WERI-Rb-1 (cell line): Measurements from ENCODE around the gene RETREG3.
A peak's percentile ranks its signal among the peaks of the same experiment; 100 is the strongest.

Experiments used
- DNase-seq: peaks from one replicate; pipeline ENCODE4 v3.0.0-alpha.2; 2020
- H3K27ac ChIP-seq: fragments of 250-450 bp; sonication (Bioruptor Pico); 2 replicates; pipeline ENCODE4 v1.5.1; 2020; ENCODE audit warnings: mild to moderate bottlenecking, moderate library complexity
- H3K27me3 ChIP-seq: fragments of 250-450 bp; sonication (Bioruptor Pico); 2 replicates; pipeline ENCODE4 v1.5.1; 2021; ENCODE audit warnings: mild to moderate bottlenecking, low read depth, moderate library complexity; ENCODE audit not compliant: insufficient read depth, severe bottlenecking
- H3K36me3 ChIP-seq: fragments of 250-450 bp; sonication (Bioruptor Pico); 2 replicates; pipeline ENCODE4 v1.5.1; 2020; ENCODE audit warnings: mild to moderate bottlenecking, moderate library complexity
- H3K4me3 ChIP-seq: 2 replicates; pipeline ENCODE4 v1.5.1; 2011; ENCODE audit warnings: low read depth, mild to moderate bottlenecking, control low read depth, low read length
- H3K9me3 ChIP-seq: fragments of 250-450 bp; sonication (Bioruptor Pico); 2 replicates; pipeline ENCODE4 v1.5.1; 2021; ENCODE audit warnings: mild to moderate bottlenecking, moderate library complexity; ENCODE audit not compliant: severe bottlenecking
- TF ChIP-seq, protein P1 (sequence below): IDR thresholded peaks from 2 replicates; pipeline ENCODE4 v1.5.1; 2011; ENCODE audit warnings: low read depth, mild to moderate bottlenecking, control low read depth, inconsistent platforms, low read length

RETREG3 gene, protein sequence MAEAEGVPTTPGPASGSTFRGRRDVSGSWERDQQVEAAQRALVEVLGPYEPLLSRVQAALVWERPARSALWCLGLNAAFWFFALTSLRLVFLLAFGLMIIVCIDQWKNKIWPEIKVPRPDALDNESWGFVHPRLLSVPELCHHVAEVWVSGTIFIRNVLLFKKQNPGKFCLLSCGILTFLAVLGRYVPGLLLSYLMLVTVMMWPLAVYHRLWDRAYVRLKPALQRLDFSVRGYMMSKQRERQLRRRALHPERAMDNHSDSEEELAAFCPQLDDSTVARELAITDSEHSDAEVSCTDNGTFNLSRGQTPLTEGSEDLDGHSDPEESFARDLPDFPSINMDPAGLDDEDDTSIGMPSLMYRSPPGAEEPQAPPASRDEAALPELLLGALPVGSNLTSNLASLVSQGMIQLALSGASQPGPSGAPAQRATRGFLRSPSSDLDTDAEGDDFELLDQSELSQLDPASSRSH

DNA sequence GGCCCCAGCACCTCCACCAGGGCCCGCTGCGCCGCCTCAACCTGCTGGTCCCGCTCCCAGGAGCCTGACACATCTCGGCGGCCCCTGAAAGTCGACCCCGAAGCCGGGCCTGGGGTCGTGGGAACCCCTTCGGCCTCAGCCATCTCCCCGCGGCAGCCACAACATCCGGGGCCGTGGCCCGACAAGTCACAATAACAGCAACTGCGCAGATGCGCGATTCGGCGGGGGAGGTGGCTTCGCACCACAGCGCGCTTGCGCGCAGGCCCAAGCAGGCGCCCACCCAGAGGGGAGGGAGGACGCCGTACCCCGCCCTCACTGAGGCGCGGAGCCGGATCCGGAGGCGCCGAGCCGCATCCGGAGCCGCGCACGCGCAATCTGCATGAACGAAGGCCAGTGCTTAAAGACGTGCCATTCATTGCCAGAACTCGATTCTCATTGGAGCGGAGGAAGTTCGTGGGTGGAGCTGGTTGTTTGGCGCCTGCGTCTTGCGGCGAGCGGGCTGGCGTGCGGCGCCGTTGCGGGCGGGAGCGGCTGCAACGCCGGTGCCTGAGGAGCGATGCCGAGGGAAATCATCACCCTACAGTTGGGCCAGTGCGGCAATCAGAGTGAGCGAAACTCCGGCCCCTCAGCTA, at the start of gene RETREG3, which contains the start of gene TUBG1:
Gene RETREG3 (minus strand): TSS at position 193 of the 632 bp plus-strand sequence. CDS start 50 bp downstream, at position 143.
Gene TUBG1 (plus strand): TSS at position 502 of the 632 bp plus-strand sequence. CDS start 55 bp downstream, at position 557.
- peak; percentile 100 for DNase-seq
- Histone ChIP-seq H3K27me3 (no peaks in the 10 kb centered on the region), H3K9me3 (no peaks in the 10 kb centered on the region), H3K27ac (peak within 1 kb of the TSS; percentile 84), H3K4me3 (peak within 1 kb of the TSS; percentile 91), H3K36me3 (peaks cover 36% of the 10 kb centered on the region)
- TF ChIP-seq, protein P1, sequence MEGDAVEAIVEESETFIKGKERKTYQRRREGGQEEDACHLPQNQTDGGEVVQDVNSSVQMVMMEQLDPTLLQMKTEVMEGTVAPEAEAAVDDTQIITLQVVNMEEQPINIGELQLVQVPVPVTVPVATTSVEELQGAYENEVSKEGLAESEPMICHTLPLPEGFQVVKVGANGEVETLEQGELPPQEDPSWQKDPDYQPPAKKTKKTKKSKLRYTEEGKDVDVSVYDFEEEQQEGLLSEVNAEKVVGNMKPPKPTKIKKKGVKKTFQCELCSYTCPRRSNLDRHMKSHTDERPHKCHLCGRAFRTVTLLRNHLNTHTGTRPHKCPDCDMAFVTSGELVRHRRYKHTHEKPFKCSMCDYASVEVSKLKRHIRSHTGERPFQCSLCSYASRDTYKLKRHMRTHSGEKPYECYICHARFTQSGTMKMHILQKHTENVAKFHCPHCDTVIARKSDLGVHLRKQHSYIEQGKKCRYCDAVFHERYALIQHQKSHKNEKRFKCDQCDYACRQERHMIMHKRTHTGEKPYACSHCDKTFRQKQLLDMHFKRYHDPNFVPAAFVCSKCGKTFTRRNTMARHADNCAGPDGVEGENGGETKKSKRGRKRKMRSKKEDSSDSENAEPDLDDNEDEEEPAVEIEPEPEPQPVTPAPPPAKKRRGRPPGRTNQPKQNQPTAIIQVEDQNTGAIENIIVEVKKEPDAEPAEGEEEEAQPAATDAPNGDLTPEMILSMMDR, result peak; percentile 23; the same call in 1 of the 2 replicates

DNA sequence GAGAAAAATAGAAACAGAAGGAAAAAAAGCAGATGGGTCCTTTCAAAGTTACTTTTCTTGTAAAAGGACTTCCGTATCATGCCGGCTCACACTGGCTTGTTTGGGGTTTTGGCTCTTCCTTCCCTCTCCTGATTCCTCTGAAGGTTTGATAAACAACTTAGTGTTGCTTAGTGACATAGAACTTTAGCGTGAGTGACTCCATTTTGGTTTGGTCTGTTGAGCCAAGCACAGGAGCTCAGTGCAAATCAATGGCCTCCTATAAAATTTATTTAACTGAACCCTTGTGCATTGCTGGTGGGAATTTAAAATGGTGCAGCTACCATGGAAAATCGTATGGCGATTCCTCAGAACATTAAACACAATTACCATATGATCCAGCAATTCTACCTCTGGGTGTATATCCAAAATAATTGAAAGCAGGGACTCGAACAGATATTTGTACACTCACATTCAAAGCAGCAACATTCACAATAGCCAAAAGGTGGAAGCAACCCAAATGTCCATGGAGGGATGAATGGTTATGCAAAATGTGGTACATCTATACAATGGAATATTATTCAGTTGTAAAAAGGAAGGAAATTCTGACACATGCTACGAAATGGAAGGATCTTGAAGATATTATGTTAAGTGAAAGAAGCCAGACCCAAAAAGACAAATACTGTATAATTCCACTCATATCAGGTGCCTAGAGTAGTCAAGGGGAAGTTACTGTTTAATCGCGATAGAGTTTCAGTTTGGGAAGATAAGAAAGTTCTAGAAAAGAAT, 48.8 kb upstream of the RETREG3 start:
- TF ChIP-seq, protein P1, result no peak
- no peak overlapping the region for H3K4me3 ChIP-seq
- H3K27ac ChIP-seq, result no peak overlapping the region
- no peak for DNase-seq
- H3K27me3 ChIP-seq, result no peaks in the 10 kb centered on the region
- H3K9me3 ChIP-seq, result peaks cover 5% of the 10 kb centered on the region
- H3K36me3 ChIP-seq, result peaks cover 13% of the 10 kb centered on the region

DNA sequence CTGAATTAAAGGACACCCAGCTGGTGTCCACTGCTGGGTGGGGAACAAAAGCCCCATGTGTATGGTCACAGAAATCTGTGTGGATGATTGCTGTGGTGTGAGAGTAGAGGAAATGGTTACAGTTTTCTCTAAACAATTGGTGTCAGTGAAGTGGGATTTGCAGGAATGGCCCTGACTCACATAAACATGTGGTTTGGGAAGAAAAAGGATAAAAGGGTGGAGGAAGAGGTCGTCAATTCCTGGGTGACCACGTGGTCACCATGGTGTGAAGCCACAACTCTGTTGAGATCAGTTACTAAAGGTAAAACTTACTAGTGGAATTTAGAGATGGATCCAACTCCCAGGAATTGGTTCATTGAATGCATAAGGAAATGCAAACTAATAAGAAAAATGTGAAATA, 46.4 kb upstream of the RETREG3 start:
- Histone ChIP-seq H3K27me3 (no peaks in the 10 kb centered on the region), H3K27ac (no peak overlapping the region), H3K36me3 (no peaks in the 10 kb centered on the region; the same call in 1 of the 2 replicates), H3K9me3 (peaks cover 5% of the 10 kb centered on the region), H3K4me3 (no peak overlapping the region)
- no peak for DNase-seq
- TF ChIP-seq, protein P1, result no peak

DNA sequence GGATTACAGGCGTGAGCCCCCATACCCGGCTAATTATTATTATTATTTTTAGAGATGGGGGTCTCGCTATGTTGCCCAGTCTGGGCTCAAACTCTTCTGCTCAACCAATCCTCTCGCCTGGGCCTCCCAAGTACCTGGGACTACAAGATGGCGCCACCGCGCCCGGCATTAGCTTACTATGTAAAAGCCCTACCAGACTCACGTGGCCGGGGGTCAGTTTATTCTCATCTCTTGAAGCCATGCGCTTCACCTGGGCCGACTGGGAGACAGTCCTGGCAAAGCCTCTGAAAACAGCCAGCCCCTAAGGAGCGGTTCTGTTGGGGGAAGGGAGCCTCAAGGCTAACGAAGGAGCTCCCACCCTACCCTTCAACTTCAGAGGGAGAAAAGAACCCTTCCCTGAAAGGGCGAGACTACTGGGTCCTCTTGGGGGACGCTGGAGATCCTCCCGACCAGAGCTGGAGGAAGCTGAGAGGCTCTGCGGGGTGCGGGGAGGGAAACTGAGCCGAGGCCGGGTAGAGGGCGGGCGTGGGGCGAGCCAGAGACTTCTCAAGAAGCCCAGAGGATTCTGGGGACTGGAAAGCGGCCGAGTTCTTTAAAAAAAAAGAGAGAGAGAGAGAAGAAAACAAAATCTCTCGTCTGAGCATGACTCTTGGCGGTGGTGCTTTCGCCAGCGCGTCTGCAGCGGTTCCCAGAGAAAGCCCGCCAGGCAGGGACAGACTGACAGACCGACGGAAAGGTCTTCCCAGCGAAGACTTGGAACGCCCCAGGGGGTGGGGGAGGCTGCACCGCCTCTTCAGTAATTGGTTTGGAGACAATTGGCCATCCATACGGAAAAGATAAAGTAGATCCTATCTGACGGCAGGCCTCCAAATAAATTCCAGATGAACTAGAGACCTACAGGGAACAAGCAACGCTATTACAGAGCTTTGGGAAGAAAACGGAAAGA, 44.3 kb upstream of the RETREG3 start:
- DNase-seq, result no peak
- Histone ChIP-seq H3K4me3 (no peak overlapping the region), H3K36me3 (no peaks in the 10 kb centered on the region), H3K27ac (no peak overlapping the region), H3K27me3 (no peaks in the 10 kb centered on the region), H3K9me3 (peaks cover 5% of the 10 kb centered on the region)
- TF ChIP-seq, protein P1, result no peak

DNA sequence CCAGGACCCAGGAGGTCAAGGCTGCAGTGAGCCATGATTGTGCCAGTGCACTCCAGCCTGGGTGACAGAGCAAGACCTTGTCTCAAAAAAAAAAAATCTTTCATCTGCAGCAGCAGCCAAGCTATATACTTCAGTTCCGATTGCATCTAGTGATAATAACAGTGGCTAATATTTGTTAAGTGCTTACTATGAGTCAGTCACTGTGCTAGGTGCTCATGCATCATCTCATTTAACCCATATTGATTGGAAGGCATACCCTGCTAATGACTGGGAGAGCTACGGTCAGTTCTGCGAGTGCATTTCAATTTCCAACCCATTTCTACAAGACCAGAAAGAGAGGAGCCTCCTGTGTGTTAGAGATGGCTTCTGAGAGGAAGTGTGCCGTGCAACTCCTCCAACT, 42.2 kb upstream of the RETREG3 start:
- Histone ChIP-seq H3K27me3 (no peaks in the 10 kb centered on the region), H3K36me3 (no peaks in the 10 kb centered on the region), H3K9me3 (no peaks in the 10 kb centered on the region), H3K4me3 (no peak overlapping the region), H3K27ac (no peak overlapping the region)
- DNase-seq, result no peak
- TF ChIP-seq, protein P1, result no peak
